ENCODE data around the gene TTLL6.

The TTLL6 gene

GRCh38 chr17:48724251-48725003 is 92.6 kb downstream of the TTLL6 start:
- no CpG with 5 or more reads among the region's 32 CpGs for WGBS, 2 donors (ENCODE audit: extremely low coverage in 2 of 2, insufficient read length in 2 of 2, insufficient replicate concordance in 1 of 2)
- Histone ChIP-seq H2AFZ (ENCODE audit: low read length) (peak overlapping the region; percentile 75), H3K9ac (ENCODE audit: low read depth, low read length, poor library complexity) (no peak overlapping the region), H3K4me2 (ENCODE audit: insufficient read depth, low read length, poor library complexity, severe bottlenecking) (no peak overlapping the region), H2BK15ac (ENCODE audit: low read length) (no peak overlapping the region), H3K23ac (ENCODE audit: low read depth, low read length, poor library complexity) (no peak overlapping the region), H3K4ac (ENCODE audit: low read length) (no peak overlapping the region), H2AK5ac (ENCODE audit: low read depth, low read length) (no peak overlapping the region), H3K18ac (ENCODE audit: low read length) (peak overlapping the region; percentile 49), H3K27me3 (ENCODE audit: control insufficient read depth in 3 of 3, insufficient read depth in 3 of 3, low read depth in 1 of 3, low read length in 3 of 3) (peaks cover 77 to 100% (median 100%) of the 10 kb centered on the region in 3 experiments), H3K27ac (replicated peaks; ENCODE audit: low read length) (no peak overlapping the region), H2BK5ac (ENCODE audit: low read length) (no peak overlapping the region), H3K4me3 (ENCODE audit: low read length in 2 of 2) (no peak overlapping the region), H3K14ac (ENCODE audit: low read length) (no peak overlapping the region), H4K8ac (ENCODE audit: low read depth, low read length) (no peak overlapping the region), H3K36me3 (replicated peaks in 1 of 2; ENCODE audit: control insufficient read depth in 2 of 2, insufficient read depth in 2 of 2, low read length in 2 of 2) (no peaks in the 10 kb centered on the region), H4K91ac (ENCODE audit: low read depth, low read length, poor library complexity) (no peak overlapping the region), H3K79me1 (ENCODE audit: low read depth, low read length) (no peaks in the 10 kb centered on the region), H2BK12ac (ENCODE audit: low read length) (no peak overlapping the region), H3K9me3 (replicated peaks in 1 of 2; ENCODE audit: control insufficient read depth in 2 of 2, insufficient read depth in 1 of 2, low read depth in 1 of 2, low read length in 2 of 2) (peaks cover 0 to 15% of the 10 kb centered on the region in 2 donors), H3K4me1 (ENCODE audit: control insufficient read depth in 2 of 2, insufficient read depth in 1 of 2, low read depth in 1 of 2, low read length in 2 of 2) (no peaks in the 10 kb centered on the region), H2BK120ac (ENCODE audit: low read depth, low read length) (no peak overlapping the region)
- DNase-seq (ENCODE audit: low spot score) = peak; percentile 79

GRCh38 chr17:48723423-48724250 is 93.4 kb downstream of the TTLL6 start:
- peak overlapping the region; percentile 40 for H2AFZ ChIP-seq (ENCODE audit: low read length)
- H3K18ac ChIP-seq (ENCODE audit: low read length) = no peak overlapping the region
- H4K8ac ChIP-seq (ENCODE audit: low read depth, low read length) = no peak overlapping the region
- no peak overlapping the region for H2BK5ac ChIP-seq (ENCODE audit: low read length)
- H3K14ac ChIP-seq (ENCODE audit: low read length) = no peak overlapping the region
- no peak overlapping the region for H2BK12ac ChIP-seq (ENCODE audit: low read length)
- H3K9ac ChIP-seq (ENCODE audit: low read depth, low read length, poor library complexity) = no peak overlapping the region
- H3K4me1 ChIP-seq (ENCODE audit: control insufficient read depth in 2 of 2, insufficient read depth in 1 of 2, low read depth in 1 of 2, low read length in 2 of 2) = no peaks in the 10 kb centered on the region
- H2BK15ac ChIP-seq (ENCODE audit: low read length) = no peak overlapping the region
- H3K4ac ChIP-seq (ENCODE audit: low read length) = no peak overlapping the region
- WGBS, 2 donors (ENCODE audit: extremely low coverage in 2 of 2, insufficient read length in 2 of 2, insufficient replicate concordance in 1 of 2) = no CpG with 5 or more reads among the region's 42 CpGs
- no peak overlapping the region for H2AK5ac ChIP-seq (ENCODE audit: low read depth, low read length)
- H3K23ac ChIP-seq (ENCODE audit: low read depth, low read length, poor library complexity) = no peak overlapping the region
- no peak overlapping the region for H3K4me3 ChIP-seq (ENCODE audit: low read length in 2 of 2)
- no peak overlapping the region for H3K27ac ChIP-seq (replicated peaks; ENCODE audit: low read length)
- H3K27me3 ChIP-seq (ENCODE audit: control insufficient read depth in 3 of 3, insufficient read depth in 3 of 3, low read depth in 1 of 3, low read length in 3 of 3) = peaks cover 77 to 100% (median 100%) of the 10 kb centered on the region in 3 experiments
- H4K91ac ChIP-seq (ENCODE audit: low read depth, low read length, poor library complexity) = no peak overlapping the region
- H3K79me1 ChIP-seq (ENCODE audit: low read depth, low read length) = no peaks in the 10 kb centered on the region
- H2BK120ac ChIP-seq (ENCODE audit: low read depth, low read length) = no peak overlapping the region
- no peak for DNase-seq (ENCODE audit: low spot score)
- peaks cover 0 to 15% of the 10 kb centered on the region in 2 donors for H3K9me3 ChIP-seq (replicated peaks in 1 of 2; ENCODE audit: control insufficient read depth in 2 of 2, insufficient read depth in 1 of 2, low read depth in 1 of 2, low read length in 2 of 2)
- H3K4me2 ChIP-seq (ENCODE audit: insufficient read depth, low read length, poor library complexity, severe bottlenecking) = no peak overlapping the region
- no peaks in the 10 kb centered on the region for H3K36me3 ChIP-seq (replicated peaks in 1 of 2; ENCODE audit: control insufficient read depth in 2 of 2, insufficient read depth in 2 of 2, low read length in 2 of 2)

GRCh38 chr17:48722915-48723422 is 94.1 kb downstream of the TTLL6 start, which contains the start of gene PRAC2:
Gene PRAC2, plus strand, starts transcription at chr17:48723185. Its CDS starts 1,226 bp downstream, at chr17:48724411.
- Histone ChIP-seq H3K9me3 (replicated peaks in 1 of 2; ENCODE audit: control insufficient read depth in 2 of 2, insufficient read depth in 1 of 2, low read depth in 1 of 2, low read length in 2 of 2) (peaks cover 0 to 15% of the 10 kb centered on the region in 2 donors), H2BK5ac (ENCODE audit: low read length) (no peak within 1 kb of the TSS), H3K4me2 (ENCODE audit: insufficient read depth, low read length, poor library complexity, severe bottlenecking) (no peak within 1 kb of the TSS), H2AK5ac (ENCODE audit: low read depth, low read length) (no peak within 1 kb of the TSS), H2AFZ (ENCODE audit: low read length) (peak within 1 kb of the TSS; percentile 40), H3K23ac (ENCODE audit: low read depth, low read length, poor library complexity) (peak within 1 kb of the TSS; percentile 58), H2BK120ac (ENCODE audit: low read depth, low read length) (no peak within 1 kb of the TSS), H2BK15ac (ENCODE audit: low read length) (no peak within 1 kb of the TSS), H3K9ac (ENCODE audit: low read depth, low read length, poor library complexity) (no peak within 1 kb of the TSS), H3K79me1 (ENCODE audit: low read depth, low read length) (no peaks in the 10 kb centered on the region), H3K18ac (ENCODE audit: low read length) (no peak within 1 kb of the TSS), H4K8ac (ENCODE audit: low read depth, low read length) (no peak within 1 kb of the TSS), H3K27me3 (ENCODE audit: control insufficient read depth in 3 of 3, insufficient read depth in 3 of 3, low read depth in 1 of 3, low read length in 3 of 3) (peaks cover 76 to 100% (median 100%) of the 10 kb centered on the region in 3 experiments), H4K91ac (ENCODE audit: low read depth, low read length, poor library complexity) (no peak within 1 kb of the TSS), H3K27ac (replicated peaks; ENCODE audit: low read length) (no peak within 1 kb of the TSS), H3K4ac (ENCODE audit: low read length) (no peak within 1 kb of the TSS), H3K4me1 (ENCODE audit: control insufficient read depth in 2 of 2, insufficient read depth in 1 of 2, low read depth in 1 of 2, low read length in 2 of 2) (no peaks in the 10 kb centered on the region), H3K14ac (ENCODE audit: low read length) (no peak within 1 kb of the TSS), H3K36me3 (replicated peaks in 1 of 2; ENCODE audit: control insufficient read depth in 2 of 2, insufficient read depth in 2 of 2, low read length in 2 of 2) (no peaks in the 10 kb centered on the region), H2BK12ac (ENCODE audit: low read length) (no peak within 1 kb of the TSS), H3K4me3 (ENCODE audit: low read length in 2 of 2) (no peak within 1 kb of the TSS)
- no peak for DNase-seq (ENCODE audit: low spot score)
- WGBS, 2 donors (ENCODE audit: extremely low coverage in 2 of 2, insufficient read length in 2 of 2, insufficient replicate concordance in 1 of 2) = no CpG with 5 or more reads among the region's 21 CpGs
